Erythroblast (primary cell): ENCODE results near the gene GAPDHS.

Source experiments
- GATA1 ChIP-seq: IDR thresholded peaks from 2 replicates; pipeline ENCODE4 v1.6.1; 2011; ENCODE audit warnings: low read depth, mild to moderate bottlenecking, control low read depth, low read length, moderate library complexity
- POLR2A ChIP-seq: IDR thresholded peaks from 2 replicates; pipeline ENCODE4 v1.6.1; 2011; ENCODE audit warnings: mild to moderate bottlenecking, low read length

- TF ChIP-seq POLR2A (no peak), GATA1 (no peak)
Observed at GRCh38 chr19:35545855-35546381, 12.7 kb downstream of the GAPDHS start.
